ENCODE results near the gene BTRC. TPM values are rescaled to one million over a fixed set of nuclear protein-coding genes. Genes with fewer than 3 reads are reported as not detected.
A peak's percentile ranks its signal among the peaks of the same experiment; 100 is the strongest.

BTRC gene
- total and polyA plus RNA-seq, 10 of the 15 experiments (the other 5 are each of a cell fraction or from before 2014, with no cell fraction given) = 2.2 to 18.6 (median 8.6) TPM

DNA sequence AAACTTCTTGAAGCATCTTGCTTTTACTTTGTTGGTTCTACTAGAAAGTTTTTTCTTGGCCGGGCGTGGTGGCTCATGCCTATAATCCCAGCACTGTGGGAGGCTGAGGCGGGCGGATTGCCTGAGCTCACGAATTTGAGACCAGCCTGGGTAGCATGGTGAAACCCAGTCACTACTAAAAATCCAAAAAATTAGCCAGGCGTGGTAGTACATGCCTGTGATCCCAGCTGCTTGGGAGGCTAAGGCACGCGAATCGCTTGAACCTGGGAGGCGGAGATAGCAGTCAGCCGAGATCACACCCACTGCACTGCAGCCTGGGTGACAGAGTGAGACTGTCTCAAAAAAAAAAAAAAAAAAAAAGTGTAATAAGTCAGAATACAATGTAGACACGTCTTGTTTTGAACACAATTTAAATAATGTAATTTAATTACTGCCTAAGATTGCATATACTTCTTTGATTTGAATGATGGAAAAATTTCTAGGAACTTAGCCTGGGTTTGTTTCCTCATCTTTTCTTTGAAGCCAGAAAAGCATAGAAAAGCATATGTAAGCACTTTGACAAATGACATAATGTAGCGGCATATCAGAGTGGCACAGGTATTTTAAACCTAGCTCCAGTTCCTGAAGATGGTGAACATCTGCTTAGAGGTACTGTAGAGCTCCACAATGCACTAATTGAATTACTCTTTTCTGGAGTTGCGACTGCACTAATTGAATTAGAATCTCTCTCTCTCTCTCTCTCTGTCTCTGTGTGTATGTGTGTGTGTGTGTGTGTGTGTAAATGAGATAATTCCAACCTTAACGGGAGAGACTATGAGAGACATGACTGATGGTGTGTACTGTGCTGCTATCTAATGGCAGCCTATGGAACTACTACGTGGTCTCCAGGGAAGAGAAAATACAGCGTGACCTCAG is 87.8 kb downstream of the BTRC start:
- Histone ChIP-seq H3K36me3 (ENCODE audit: control insufficient read depth in 2 of 2, insufficient read depth in 2 of 2, low read length in 1 of 2) (no peaks in the 10 kb centered on the region), H3K27ac (ENCODE audit: control insufficient read depth, insufficient read depth) (no peak overlapping the region), H2AFZ (ENCODE audit: control insufficient read depth, low read depth, low read length) (no peak overlapping the region), H3K27me3 (replicated peaks in 1 of 2; ENCODE audit: control insufficient read depth in 2 of 2, insufficient read depth in 2 of 2, low read length in 1 of 2) (no peaks in the 10 kb centered on the region), H4K20me1 (ENCODE audit: control insufficient read depth, insufficient read depth) (no peaks in the 10 kb centered on the region), H3K4me3 (no peak overlapping the region), H3K4me2 (ENCODE audit: control insufficient read depth, insufficient read depth) (no peak overlapping the region), H3K79me2 (ENCODE audit: control insufficient read depth, insufficient read depth, low read length) (no peaks in the 10 kb centered on the region), H3K9me3 (replicated peaks; ENCODE audit: control insufficient read depth, insufficient read depth, low read length) (no peaks in the 10 kb centered on the region), H3K4me1 (ENCODE audit: control insufficient read depth, insufficient read depth, low read length) (no peaks in the 10 kb centered on the region), H3K9ac (ENCODE audit: control insufficient read depth, insufficient read depth, low read length) (no peak overlapping the region)
- intact Hi-C loops (cut with micrococcal nuclease; ENCODE audit: unreplicated experiment) = loop anchor here (2.0 to 5.0 kb wide), 4 partner anchors 89 to 229 kb away; partner anchors contain the start of gene BTRC
- DNase-seq (ENCODE audit: low read depth, low spot score) = no peak
- in situ Hi-C loops (cut with MboI) = loop anchor here (10.0 kb wide), 1 partner anchor 147 kb away; no protein-coding TSS in a partner anchor
- ChIA-PET SMC1A (ENCODE audit: uncharacterized antibody, unreplicated experiment) (interaction anchor here (0.6 to 1.8 kb wide), 13 partner anchors 10 to 660 kb away, joined by 3 to 6 read pairs (median 3); no protein-coding TSS in a partner anchor), CTCF (interaction anchor here (0.6 to 4.4 kb wide), 20 partner anchors 8 to 340 kb away, joined by 3 to 29 read pairs (median 4); no protein-coding TSS in a partner anchor), RAD21 (ENCODE audit: unreplicated experiment) (interaction anchor here (0.9 to 1.9 kb wide), 10 partner anchors 10 to 228 kb away, joined by 3 to 8 read pairs (median 3); no protein-coding TSS in a partner anchor), POLR2A (interaction anchor here (0.6 kb wide), 2 partner anchors 566 to 1094 kb away, joined by 3 to 5 read pairs; no protein-coding TSS in a partner anchor)
- peak; percentile 94 for ATAC-seq
- 60% methylated on average over 14 of the region's 17 CpGs for WGBS (ENCODE audit: insufficient coverage, insufficient replicate concordance, low lambda C conversion rate, missing lambda C conversion rate)
- no peak for FAIRE-seq
- BruUV-seq (replicated peaks) = no TSS peak
- TF ChIP-seq HDAC2 (IDR thresholded peaks at IDR 0.05) = no peak
- TF ChIP-seq, protein P1, sequence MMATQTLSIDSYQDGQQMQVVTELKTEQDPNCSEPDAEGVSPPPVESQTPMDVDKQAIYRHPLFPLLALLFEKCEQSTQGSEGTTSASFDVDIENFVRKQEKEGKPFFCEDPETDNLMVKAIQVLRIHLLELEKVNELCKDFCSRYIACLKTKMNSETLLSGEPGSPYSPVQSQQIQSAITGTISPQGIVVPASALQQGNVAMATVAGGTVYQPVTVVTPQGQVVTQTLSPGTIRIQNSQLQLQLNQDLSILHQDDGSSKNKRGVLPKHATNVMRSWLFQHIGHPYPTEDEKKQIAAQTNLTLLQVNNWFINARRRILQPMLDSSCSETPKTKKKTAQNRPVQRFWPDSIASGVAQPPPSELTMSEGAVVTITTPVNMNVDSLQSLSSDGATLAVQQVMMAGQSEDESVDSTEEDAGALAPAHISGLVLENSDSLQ (IDR thresholded peaks at IDR 0.05) = no peak
- TF ChIP-seq, protein P2, sequence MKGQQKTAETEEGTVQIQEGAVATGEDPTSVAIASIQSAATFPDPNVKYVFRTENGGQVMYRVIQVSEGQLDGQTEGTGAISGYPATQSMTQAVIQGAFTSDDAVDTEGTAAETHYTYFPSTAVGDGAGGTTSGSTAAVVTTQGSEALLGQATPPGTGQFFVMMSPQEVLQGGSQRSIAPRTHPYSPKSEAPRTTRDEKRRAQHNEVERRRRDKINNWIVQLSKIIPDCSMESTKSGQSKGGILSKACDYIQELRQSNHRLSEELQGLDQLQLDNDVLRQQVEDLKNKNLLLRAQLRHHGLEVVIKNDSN (IDR thresholded peaks at IDR 0.05; ENCODE audit: borderline replicate concordance, extremely low read length, insufficient read depth, low read depth, low read length) = no peak
- no peak for TF ChIP-seq RB1 (IDR thresholded peaks at IDR 0.05; ENCODE audit: borderline replicate concordance)
- TF ChIP-seq CHD2 (IDR thresholded peaks at IDR 0.05; ENCODE audit: borderline replicate concordance, low read depth, low read length) = no peak
- TF ChIP-seq CEBPB (IDR thresholded peaks at IDR 0.05; ENCODE audit: borderline replicate concordance in 1 of 2, low read depth in 2 of 2, low read length in 2 of 2) = no peak
- TF ChIP-seq BCLAF1 (IDR thresholded peaks at IDR 0.05) = no peak
- TF ChIP-seq, protein P3, sequence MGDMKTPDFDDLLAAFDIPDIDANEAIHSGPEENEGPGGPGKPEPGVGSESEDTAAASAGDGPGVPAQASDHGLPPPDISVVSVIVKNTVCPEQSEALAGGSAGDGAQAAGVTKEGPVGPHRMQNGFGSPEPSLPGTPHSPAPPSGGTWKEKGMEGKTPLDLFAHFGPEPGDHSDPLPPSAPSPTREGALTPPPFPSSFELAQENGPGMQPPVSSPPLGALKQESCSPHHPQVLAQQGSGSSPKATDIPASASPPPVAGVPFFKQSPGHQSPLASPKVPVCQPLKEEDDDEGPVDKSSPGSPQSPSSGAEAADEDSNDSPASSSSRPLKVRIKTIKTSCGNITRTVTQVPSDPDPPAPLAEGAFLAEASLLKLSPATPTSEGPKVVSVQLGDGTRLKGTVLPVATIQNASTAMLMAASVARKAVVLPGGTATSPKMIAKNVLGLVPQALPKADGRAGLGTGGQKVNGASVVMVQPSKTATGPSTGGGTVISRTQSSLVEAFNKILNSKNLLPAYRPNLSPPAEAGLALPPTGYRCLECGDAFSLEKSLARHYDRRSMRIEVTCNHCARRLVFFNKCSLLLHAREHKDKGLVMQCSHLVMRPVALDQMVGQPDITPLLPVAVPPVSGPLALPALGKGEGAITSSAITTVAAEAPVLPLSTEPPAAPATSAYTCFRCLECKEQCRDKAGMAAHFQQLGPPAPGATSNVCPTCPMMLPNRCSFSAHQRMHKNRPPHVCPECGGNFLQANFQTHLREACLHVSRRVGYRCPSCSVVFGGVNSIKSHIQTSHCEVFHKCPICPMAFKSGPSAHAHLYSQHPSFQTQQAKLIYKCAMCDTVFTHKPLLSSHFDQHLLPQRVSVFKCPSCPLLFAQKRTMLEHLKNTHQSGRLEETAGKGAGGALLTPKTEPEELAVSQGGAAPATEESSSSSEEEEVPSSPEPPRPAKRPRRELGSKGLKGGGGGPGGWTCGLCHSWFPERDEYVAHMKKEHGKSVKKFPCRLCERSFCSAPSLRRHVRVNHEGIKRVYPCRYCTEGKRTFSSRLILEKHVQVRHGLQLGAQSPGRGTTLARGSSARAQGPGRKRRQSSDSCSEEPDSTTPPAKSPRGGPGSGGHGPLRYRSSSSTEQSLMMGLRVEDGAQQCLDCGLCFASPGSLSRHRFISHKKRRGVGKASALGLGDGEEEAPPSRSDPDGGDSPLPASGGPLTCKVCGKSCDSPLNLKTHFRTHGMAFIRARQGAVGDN (IDR thresholded peaks at IDR 0.05) = no peak
- TF ChIP-seq DPF2 (IDR thresholded peaks at IDR 0.05) = no peak
- TF ChIP-seq NBN (IDR thresholded peaks at IDR 0.05) = no peak
- TF ChIP-seq MYB (IDR thresholded peaks at IDR 0.05; ENCODE audit: borderline replicate concordance, low read depth, low read length) = no peak
- TF ChIP-seq SREBF2 (IDR thresholded peaks at IDR 0.05; ENCODE audit: low read length) = no peak
- no peak for TF ChIP-seq NFYB (IDR thresholded peaks at IDR 0.05; ENCODE audit: insufficient read depth, low read depth, low read length)

Measured in GM12878 (cell line).